GM19468 (cell line): ENCODE measurements around the gene RNPEP.
"Not testable (repeated sequence)": the region's sequence is repeated elsewhere in the genome, so short reads cannot be mapped to it uniquely, and the experiment has no call there.

Experiments used
- ATAC-seq: cut with Tn5 transposase; IDR thresholded peaks from one replicate; pipeline ENCODE4 v1.9.1; 2021; ENCODE audit warnings: mild to moderate bottlenecking, moderate library complexity, moderate number of reproducible peaks; ENCODE audit not compliant: unreplicated experiment; ENCODE audit errors: extremely low read depth

Gene RNPEP

DNA sequence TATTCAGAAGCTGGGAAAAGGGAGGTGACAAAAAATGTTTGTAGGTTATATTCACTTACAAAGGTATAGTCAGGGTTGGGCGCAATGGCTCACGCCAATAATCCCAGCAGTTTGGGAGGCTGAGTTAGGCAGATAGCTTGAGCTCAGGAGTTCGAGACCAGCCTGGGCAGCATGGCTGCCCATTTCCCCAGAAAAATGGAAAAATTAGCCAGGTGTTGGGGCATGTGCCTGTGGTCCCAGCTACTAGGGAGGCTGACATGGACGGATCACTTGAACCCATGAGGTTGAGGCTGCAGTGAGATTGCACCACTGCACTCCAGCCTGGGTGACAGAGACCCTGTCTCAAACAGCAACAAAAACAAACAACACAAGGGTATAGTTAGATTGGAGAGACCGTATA is 24.1 kb upstream of the RNPEP start:
- ATAC-seq = no peak

DNA sequence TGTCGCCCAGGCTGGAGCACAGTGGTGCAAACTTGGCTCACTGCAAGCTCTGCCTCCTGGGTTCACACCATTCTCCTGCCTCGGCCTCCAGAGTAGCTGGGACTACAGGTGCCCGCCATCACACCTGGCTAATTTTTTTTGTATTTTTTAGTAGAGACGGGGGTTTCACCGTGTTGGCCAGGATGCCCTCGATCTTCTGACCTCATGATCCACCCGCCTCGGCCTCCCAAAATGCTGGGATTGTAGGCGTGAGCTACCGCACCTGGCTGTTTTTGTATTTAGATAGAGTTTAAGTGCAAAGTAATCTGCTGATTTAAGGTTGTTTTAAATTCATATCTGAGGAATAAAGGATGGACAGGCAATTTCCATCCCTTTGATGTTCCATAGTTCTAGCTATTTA is 20.1 kb upstream of the RNPEP start:
- not testable (repeated sequence) for ATAC-seq

DNA sequence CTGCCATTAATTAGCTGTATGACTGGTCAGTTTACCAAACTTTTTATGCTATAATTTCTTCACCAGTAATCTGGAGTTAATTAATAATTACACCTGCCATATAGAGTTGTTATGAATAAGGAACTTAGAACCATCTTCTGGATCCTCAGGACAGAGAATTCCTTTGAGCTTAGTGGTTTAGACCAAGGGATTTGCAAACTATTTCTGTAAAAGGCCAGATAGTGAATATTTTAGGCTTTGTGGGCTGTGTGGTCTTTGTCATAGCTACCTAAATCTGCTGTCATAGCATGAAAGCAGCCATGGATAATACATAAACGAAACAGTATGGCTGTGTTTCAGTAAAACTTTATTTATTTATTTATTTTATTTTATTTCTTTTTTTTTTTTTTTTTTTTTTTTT is 18.2 kb upstream of the RNPEP start:
- ATAC-seq = no peak

DNA sequence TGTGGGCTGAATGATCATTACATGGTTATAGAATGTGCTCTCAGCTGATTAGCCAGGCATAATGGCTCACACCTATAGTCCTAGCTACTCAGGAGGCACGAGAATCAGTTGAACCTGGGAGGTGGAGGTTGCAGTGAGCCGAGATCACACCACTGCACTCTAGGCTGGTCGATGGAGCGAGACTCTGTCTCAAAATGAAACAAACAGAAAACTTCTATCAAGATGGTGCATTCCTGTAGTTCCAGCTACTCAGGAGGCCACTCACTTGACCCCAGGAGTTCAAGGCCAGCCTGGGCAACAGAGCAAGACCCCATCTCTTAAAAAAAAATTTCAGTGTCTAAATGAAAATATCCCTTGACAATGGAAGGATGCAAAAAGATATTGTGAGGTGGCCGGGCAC is 16.3 kb upstream of the RNPEP start:
- no peak for ATAC-seq

DNA sequence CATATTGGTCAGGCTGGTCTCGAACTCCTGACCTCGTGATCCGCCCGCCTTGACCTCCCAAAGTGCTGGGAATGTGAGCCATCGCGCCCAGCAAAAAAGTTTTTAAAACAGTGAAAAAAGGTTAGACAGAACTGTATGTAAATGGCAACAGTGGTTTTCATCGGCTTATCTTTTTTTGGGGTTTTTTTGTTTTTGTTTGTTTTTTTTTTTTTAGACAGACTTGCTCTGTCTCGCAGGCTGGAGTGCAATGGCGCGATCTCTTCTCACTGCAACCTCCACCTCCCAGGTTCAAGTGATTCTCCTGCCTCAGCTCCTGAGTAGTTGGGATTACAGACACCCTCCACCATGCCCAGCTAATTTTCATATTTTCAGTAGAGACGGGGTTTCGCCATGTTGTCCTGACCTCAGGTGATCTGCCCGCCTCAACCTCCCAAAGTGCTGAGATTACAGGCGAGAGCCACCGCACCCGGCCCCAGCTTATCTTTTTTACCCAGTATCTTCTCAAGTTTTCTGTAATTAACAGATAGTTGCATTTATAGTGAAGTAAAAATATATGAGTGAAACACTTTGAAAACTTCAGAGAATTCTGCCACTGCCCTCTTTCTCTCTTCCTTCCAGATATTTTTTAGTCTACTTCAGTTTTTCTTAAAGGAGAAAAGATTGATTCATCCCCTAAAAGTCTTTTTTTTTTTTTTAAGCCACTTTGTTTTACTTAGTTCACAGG is 14.1 kb upstream of the RNPEP start:
- ATAC-seq = no peak

DNA sequence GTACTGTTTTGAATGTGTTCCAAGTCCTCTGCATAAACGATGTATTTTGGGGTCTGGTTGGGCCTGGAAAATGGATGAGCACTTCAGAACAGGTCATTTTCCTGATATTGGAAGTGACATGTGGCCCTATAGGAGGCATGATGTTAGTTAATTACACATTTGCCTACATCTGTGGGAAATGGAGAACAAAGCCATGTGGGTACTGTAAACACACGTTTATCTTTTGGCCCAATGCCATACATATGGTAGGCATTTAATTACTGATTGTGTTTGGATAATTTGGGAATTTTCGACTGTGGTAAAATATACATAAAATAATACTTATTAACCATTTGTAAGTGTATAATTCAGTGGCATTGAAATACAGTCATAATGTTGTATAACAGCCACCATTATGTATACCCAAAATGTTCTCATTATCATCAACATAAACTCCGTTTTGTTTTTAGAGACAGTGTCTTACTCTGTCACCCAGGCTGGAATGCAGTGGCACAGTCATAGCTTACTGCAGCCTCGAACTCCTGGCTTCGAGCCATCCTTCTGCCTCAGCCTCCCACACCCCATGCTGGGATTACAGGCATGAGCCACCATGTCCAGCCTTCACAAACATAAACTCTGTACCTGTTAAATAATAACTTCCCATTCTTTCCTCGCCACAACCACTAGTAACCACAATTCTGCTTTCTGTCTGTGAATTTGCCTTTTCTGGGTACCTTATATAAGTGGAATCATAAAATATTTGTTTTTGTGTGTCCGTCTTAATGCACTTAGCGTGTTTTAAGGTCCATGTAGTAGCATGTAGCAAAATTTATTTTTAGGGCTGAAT is 11.9 kb upstream of the RNPEP start:
- ATAC-seq = no peak

DNA sequence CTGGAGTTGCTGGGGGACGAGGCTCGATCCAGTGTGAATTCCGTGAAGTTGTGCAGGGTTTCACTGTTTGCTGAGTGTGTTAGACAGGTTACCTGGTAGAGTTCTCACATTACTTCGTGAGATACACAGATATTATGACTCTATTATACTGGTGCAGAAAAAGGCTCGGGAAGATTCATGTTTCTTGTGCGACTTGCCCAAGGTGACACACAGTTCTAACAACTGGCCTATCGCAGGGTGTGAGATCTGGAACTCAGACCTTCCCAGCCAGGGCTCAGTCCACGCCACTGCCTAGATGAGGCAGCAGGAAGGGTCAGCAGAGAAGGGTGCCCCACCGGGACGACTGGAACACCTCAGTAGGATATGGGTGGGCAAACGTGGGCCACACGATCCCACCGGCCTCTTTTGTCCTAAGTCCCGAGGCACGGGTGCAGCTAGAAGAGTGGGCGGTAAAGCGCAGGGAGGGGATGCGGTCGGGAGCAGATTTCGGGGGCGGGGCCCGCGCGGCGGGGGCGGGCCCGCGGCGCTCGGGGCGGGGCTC is 296 bp upstream of the RNPEP start:
- no peak for ATAC-seq

DNA sequence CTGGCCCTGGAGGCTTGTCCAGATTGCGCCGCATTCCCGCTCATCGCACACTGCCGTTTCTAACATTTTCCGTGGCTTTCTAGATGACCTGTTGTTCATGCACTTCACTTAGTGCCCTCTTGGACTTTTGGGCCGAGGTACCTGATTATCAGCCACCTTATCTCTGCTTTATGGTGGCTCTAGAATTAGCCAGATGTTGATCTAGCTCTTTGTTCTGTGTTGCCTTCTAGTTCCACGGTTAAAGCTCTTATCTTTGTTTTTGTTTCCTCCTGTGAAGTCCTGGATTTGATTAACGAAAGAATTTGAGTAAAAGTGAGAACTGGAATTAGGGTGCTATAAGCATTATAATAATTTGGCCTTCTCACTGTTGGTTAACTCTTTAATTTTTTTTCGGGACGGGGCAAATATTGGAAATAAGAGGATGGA is 945 bp downstream of the RNPEP start:
- ATAC-seq = no peak

DNA sequence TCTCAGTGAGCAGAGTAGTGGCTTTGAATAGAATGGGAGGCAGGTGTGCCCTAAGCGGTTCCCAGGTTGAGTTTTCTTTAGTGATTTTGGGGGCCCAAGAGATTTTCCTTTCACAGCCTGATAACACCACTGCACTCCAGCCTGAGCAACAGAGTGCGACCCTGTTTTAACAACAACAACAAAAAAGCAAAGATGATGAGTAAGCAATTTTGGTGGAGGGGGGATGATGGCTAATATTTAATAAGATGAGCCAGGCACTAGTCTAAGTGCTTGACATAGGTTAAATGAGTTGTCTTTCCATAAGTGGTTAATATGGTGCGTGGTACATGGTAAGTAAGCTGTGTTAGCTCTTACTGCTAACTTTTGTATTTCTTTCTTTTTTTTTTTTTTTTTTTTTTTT is 2.0 kb downstream of the RNPEP start:
- ATAC-seq = no peak

DNA sequence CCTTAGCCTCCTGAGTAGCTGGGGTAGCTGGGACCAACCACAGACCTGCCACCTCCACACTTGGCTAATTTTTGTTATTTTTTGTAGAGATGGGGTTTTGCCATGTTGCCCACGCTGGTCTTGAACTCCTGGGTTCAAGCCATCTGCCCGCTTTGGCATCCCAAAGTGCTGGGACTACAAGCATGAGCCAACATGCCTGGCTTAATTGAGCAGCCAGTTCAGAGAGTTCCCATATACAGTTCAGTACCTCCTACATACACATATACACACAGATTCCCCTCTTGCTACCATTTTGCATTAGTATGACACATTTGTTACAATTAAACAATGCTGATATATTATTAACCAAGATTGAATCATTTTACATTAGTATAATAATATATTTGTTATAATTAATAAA is 2.9 kb downstream of the RNPEP start:
- ATAC-seq = no peak

DNA sequence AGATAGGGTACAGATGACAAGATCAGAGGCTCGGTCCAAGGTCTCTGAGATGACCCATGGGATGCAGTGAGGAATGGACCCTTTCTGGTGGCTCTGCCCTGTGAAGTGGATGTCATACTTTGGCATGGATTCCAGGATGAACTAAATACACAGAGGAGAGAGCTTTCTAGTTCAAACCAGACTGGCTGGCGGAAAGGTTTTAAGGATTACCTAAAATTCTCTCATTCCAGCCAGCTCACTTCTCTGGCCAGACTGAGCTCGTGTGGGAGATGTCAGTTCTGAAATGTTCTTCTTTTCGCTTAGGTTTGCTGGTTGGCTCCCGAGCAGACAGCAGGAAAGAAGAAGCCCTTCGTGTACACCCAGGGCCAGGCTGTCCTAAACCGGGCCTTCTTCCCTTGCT is 6.2 kb downstream of the RNPEP start:
- ATAC-seq = no peak

DNA sequence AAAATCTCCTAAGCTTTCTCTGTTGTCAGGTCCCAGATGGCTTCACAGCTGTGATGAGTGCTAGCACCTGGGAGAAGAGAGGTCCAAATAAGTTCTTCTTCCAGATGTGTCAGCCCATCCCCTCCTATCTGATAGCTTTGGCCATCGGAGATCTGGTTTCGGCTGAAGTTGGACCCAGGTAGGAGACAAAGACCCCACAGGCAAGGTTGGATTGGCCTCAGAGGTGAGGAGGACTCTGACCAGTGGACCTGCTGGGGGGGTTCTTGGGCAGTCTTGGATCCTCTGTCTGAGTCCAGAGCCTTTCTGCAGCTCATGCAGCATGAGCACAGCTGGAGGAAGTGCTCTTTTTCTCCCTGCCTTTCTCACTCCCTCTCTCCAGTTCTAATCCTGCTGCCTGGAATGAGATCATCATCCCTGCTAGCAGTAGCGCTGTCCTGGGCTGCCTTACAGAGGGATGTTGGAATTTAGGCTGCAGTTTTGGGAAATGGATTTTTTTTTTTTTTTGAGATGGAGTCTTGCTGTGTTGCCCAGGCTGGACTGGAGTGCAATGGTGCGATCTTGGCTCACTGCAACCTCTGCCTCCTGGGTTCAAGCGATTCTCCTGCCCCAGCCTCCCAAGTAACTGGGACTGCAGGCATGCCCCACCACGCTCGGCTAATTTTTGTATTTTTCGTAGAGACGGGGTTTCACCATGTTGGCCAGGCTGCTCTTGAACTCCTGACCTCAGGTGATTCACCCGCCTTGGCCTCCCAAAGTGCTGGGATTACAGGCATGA is 7.1 kb downstream of the RNPEP start:
- ATAC-seq = no peak

DNA sequence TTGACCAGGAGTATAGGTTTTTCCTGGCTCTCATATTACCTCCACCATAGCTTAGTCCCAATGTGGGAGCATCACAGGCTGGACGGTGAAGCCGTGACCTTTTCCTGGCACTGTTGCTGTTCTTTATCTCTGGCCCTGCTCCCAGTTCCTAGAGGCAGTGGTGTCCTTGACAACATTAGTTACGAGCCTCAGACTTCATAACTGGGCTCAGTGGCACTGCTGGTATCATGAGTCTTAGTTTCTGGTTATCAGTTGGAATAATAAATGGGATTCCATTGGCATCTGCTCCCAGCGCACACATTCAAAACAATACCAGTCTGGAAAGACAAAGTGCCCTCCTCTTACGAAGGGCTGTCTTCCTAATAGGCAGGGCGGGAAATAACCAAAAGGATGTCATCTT is 8.0 kb downstream of the RNPEP start:
- no peak for ATAC-seq

DNA sequence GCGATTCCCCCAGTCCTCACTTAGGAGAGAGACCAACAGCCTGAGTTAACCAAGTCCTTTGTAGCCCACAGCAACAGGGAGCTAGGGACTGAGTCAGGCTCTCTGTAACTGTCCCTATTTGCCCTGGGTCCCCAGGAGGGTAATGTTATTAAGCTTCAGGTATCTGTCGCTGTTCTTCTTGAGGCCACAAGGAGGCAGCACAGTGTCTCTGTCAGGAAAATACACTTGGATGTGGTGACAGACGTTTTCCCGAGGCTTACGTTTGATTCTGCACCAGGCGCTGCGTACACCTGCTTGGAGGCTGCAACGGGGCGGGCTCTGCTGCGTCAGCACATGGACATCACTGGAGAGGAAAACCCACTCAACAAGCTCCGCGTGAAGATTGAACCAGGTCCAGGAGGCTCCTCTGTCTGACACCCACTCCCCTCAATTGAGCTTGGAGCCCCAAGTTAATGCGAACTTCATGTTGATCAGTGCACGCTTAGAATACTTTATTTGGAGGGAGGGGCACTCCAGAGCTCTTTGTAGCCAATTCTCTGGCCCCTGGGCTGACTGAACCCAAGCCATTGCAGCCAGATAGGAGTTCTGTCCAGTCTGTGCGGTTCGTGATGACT is 17.3 kb downstream of the RNPEP start:
- no peak for ATAC-seq

DNA sequence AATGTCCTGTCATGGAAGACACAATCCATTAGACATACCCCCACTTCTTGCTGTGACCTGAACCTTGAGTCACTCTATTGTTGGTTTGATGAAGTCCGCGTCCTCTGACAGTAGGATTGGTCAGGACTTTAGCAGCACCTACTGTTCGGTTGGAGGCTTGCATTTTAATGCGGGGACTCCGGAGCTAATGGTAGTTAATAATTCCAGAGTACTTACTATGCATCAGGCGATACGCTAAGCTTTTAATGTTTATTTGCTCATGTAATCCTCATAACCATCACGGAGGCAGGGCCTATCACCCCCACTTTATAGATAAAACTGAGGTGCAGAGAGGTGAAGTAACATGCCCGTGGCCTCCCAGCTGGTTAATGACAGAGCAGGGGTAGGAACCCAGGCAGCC is 20.1 kb downstream of the RNPEP start:
- no peak for ATAC-seq

DNA sequence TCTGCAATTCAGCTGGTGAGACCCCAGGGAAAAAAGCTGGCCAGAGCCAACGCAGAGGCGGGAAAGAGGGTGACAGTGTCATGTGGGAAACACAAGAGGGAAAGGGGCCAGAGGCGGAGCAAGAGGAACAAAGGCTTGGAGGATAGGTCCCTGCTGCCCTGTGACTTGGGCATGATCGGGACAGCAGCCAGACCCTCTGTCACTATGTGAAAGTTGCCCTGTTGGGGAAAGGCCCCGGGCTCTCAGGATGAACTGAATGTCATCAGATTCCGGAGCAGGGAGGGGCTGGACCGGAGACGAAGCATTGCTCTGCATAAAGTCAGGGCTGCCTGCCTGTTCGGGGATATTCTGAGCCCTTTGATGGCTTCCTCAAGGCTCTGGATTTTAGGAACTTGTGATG is 22.3 kb downstream of the RNPEP start:
- no peak for ATAC-seq

DNA sequence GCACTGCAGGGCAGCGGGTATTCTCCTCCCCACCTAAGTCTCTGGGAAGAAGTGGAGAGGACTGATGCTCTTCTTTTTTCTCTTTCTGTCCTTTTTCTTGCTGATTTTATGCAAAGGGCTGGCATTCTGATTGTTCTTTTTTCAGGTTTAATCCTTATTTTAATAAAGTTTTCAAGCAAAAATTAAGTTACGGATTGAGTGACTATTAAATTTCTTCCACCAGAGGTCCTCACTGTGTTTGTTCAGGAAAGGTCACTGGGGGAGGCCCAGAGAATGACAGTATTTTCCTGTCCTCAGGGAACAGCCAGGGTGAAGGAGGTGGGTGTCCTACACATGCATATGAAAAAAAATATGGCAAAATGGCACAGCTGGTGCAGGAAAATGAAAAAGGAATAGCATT is 23.5 kb downstream of the RNPEP start:
- ATAC-seq = no peak

DNA sequence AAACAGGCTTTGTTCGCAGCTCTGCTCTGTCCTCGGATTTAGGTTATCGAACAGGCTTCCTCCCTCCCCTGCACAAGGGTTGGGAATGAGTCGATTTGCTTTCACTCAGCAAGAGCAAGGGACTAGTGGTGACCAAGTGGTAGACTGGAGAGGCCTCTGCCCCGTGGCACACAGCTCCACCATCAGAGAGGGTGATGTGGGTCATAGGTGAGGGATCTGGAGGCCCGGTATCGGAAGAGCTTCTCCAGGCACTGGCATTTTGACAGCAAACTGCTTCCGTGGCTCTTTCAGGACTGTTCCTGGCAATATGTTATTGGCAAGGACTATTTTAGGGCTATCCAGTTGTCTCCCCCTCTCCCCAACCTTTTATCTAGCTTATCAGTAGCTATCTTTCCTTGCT is 24.9 kb downstream of the RNPEP start:
- no peak for ATAC-seq

DNA sequence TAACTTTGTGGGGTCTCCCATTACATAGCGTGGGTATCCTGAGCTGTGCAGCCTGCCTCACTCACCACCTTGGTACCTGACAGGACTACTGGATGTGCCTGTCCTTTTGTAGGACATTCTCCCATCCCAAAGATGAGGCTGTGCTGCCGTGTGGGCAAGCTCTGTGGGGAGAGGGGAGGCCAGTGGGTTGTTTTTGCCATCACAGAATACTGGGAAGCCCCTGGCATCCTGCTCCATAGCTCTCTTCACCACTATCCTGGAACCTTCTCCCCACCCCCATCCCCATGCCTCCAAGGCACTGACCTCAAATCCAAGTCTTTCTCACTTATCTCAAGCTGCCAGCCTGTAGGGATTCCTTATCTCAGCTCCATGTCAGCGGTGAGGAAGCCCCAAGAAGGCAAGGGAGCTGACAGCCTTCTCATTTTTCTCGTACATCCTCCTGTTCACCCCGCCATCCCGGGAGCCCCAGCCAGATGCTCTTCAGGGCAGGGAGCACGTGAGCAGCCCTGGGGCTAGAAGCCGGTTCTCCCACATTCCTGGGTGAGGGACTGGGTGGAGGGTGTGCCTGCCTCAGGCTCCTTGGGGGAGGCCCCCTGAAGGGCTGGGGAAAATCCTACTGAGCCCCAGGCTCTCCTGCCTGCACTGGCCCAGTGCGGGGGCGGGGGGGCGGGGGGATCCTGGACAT is 25.5 kb downstream of the RNPEP start:
- ATAC-seq = no peak
